Measurements from ENCODE around the gene DUSP8.

GRCh38 chr11:1555713-1556153, 16.3 kb downstream of the DUSP8 start:
- no peak for TF ChIP-seq EP300 (IDR thresholded peaks at IDR 0.05)
- no peak for TF ChIP-seq CTCF (IDR thresholded peaks at IDR 0.05)
- no peak for TF ChIP-seq POLR2AphosphoS5 (IDR thresholded peaks at IDR 0.05)
- TF ChIP-seq POLR2A (IDR thresholded peaks at IDR 0.05): no peak

Measured in suprapubic skin (tissue), 4 donors.